T-helper 1 cell treated with Interleukin-12 subunit alpha and Interleukin-12 subunit beta and Interleukin-4 antibody, amounts not matched to agents 30 μg/mL and 1 μg/mL, for 36 hours (primary cell): Measurements from ENCODE around the gene PCCA.
"Not testable (repeated sequence)": the region's sequence is repeated elsewhere in the genome, so short reads cannot be mapped to it uniquely, and the experiment has no call there.

Experiments
- H3K27ac Mint-ChIP-seq: one replicate; pipeline ENCODE4 v1.8.0; 2021; ENCODE audit warnings: mild to moderate bottlenecking, mixed read lengths
- H3K27me3 Mint-ChIP-seq: one replicate; pipeline ENCODE4 v1.8.0; 2021; ENCODE audit warnings: low read depth, mixed read lengths
- H3K36me3 Mint-ChIP-seq: one replicate; pipeline ENCODE4 v1.8.0; 2021; ENCODE audit warnings: low read depth, mixed read lengths
- H3K4me1 Mint-ChIP-seq: one replicate; pipeline ENCODE4 v1.8.0; 2021; ENCODE audit warnings: low read depth, mixed read lengths
- H3K4me3 Mint-ChIP-seq: one replicate; pipeline ENCODE4 v1.8.0; 2021; ENCODE audit warnings: mild to moderate bottlenecking, moderate library complexity, mixed read lengths
- H3K9me3 Mint-ChIP-seq: one replicate; pipeline ENCODE4 v1.8.0; 2021; ENCODE audit warnings: mixed read lengths

The PCCA gene

DNA sequence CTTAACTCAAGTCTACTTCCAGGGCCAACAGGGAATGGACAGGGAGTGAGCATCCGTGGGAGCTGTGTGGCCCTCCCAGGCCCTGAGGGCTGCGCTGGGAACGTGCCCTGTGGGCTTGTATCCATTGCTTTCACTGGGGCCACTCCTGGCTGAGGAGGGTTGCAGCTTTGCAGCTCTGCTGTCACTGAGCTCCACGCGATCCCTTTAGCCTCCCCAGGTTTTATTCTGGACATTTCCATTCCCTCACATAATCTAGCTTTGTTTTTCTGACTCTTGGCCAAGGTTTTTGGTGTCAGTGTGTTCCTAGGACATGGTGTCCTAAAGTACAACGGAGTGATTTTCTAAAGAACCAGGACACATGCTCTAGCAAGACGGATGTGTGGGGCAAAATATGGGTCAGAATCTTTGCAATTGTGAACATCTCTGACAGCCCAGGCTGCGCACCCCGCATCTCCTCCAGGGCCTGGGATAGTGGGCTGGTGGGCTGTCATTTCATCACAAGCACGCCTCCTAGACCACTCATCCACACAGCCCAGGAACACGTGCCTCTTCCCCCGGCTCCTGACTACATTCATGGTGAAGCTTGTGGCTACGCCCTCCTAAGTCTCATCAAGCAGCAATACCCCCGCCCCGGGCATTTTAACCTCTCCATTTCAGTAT is 471.7 kb downstream of the PCCA start:
- H3K36me3 Mint-ChIP-seq = no peaks in the 10 kb centered on the region
- H3K27ac Mint-ChIP-seq = no peak overlapping the region
- peaks cover 2% of the 10 kb centered on the region for H3K4me1 Mint-ChIP-seq
- H3K27me3 Mint-ChIP-seq = peaks cover 3% of the 10 kb centered on the region
- no peaks in the 10 kb centered on the region for H3K9me3 Mint-ChIP-seq
- H3K4me3 Mint-ChIP-seq = no peak overlapping the region

DNA sequence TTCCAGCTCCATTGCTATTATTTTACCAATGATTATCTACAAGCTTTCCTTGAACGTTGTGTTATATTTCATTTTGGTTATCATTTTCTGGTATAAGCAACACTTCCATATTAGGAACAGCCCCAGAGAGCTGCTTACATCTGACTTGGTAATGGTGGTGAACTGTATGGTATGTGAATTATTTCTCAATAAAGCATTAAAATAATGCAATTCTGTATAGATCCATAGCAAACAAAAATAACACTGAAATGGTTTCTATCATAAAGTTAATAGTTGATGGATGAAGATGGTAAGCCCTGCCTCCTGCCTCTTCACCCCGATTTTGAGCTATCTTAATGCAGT is 472.2 kb downstream of the PCCA start:
- Mint-ChIP-seq H3K4me1 (peaks cover 2% of the 10 kb centered on the region), H3K4me3 (no peak overlapping the region), H3K27me3 (peaks cover 3% of the 10 kb centered on the region), H3K36me3 (no peaks in the 10 kb centered on the region), H3K27ac (no peak overlapping the region), H3K9me3 (no peaks in the 10 kb centered on the region)

- H3K27me3 Mint-ChIP-seq = peaks cover 3% of the 10 kb centered on the region
- H3K27ac Mint-ChIP-seq = no peak overlapping the region
- peaks cover 4% of the 10 kb centered on the region for H3K9me3 Mint-ChIP-seq
- no peaks in the 10 kb centered on the region for H3K36me3 Mint-ChIP-seq
- no peak overlapping the region for H3K4me3 Mint-ChIP-seq
- H3K4me1 Mint-ChIP-seq = peaks cover 2% of the 10 kb centered on the region
Observed at GRCh38 chr13:100561599-100562204, 472.8 kb downstream of the PCCA start.

GRCh38 chr13:100563779-100564178 is 474.9 kb downstream of the PCCA start:
- H3K27ac Mint-ChIP-seq = no peak overlapping the region
- peaks cover 2% of the 10 kb centered on the region for H3K4me1 Mint-ChIP-seq
- peaks cover 3% of the 10 kb centered on the region for H3K36me3 Mint-ChIP-seq
- no peak overlapping the region for H3K4me3 Mint-ChIP-seq
- H3K27me3 Mint-ChIP-seq = peaks cover under 1% of the 10 kb centered on the region
- peaks cover 7% of the 10 kb centered on the region for H3K9me3 Mint-ChIP-seq

- no peaks in the 10 kb centered on the region for H3K27me3 Mint-ChIP-seq
- no peak overlapping the region for H3K27ac Mint-ChIP-seq
- peaks cover 2% of the 10 kb centered on the region for H3K4me1 Mint-ChIP-seq
- H3K36me3 Mint-ChIP-seq = peaks cover 3% of the 10 kb centered on the region
- no peak overlapping the region for H3K4me3 Mint-ChIP-seq
- H3K9me3 Mint-ChIP-seq = peaks cover 7% of the 10 kb centered on the region
Observed at GRCh38 chr13:100564444-100565223, 475.7 kb downstream of the PCCA start.

DNA sequence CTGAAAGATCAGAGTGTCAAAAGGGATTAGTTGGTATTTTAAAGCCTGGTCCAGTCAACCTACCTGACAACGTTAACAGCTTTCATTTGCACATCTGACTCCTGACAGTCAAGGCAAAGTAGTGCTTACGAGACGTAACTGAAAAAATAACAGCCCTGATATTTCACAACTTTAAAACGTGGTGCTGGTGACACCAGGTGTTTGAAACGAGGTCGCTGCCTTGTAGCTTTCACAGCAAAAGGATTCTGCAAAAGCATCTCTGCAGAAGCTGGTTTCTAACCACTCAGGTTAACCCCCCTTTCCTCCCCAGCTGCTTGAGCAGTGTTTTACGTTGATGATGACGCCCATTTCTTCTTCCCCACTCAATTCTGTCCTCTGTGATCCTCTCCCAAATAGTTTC is 476.4 kb downstream of the PCCA start:
- H3K27me3 Mint-ChIP-seq = no peaks in the 10 kb centered on the region
- no peak overlapping the region for H3K4me3 Mint-ChIP-seq
- peaks cover 3% of the 10 kb centered on the region for H3K36me3 Mint-ChIP-seq
- H3K9me3 Mint-ChIP-seq = peaks cover 7% of the 10 kb centered on the region
- peaks cover 2% of the 10 kb centered on the region for H3K4me1 Mint-ChIP-seq
- no peak overlapping the region for H3K27ac Mint-ChIP-seq

GRCh38 chr13:100566543-100566942 is 477.6 kb downstream of the PCCA start:
- H3K4me3 Mint-ChIP-seq = no peak overlapping the region
- no peak overlapping the region for H3K27ac Mint-ChIP-seq
- H3K4me1 Mint-ChIP-seq = peaks cover 2% of the 10 kb centered on the region
- H3K36me3 Mint-ChIP-seq = peaks cover 3% of the 10 kb centered on the region
- no peaks in the 10 kb centered on the region for H3K27me3 Mint-ChIP-seq
- peaks cover 7% of the 10 kb centered on the region for H3K9me3 Mint-ChIP-seq

DNA sequence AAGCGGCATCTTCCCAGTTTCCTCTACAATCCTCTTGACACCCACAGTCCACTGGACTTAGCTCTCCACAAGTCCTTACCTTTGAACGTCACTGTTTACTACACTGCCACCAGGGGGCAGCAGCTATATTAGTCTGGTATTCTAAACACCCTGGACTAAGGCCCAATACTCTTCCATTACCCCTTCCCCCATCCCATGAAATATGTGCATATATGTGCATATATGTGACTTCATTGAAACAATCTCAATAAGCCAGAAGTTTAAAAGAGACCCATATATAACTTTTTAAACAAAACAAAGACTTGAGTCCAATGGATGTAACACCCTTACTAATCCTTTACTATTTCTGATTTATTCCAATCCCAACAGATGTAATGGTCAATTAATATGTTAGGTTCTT is 484.2 kb downstream of the PCCA start:
- Mint-ChIP-seq H3K27ac (no peak overlapping the region), H3K27me3 (no peaks in the 10 kb centered on the region), H3K9me3 (no peaks in the 10 kb centered on the region)

GRCh38 chr13:100577239-100577638 is 488.3 kb downstream of the PCCA start:
- not testable (repeated sequence) for H3K27ac Mint-ChIP-seq, H3K9me3 Mint-ChIP-seq, H3K4me3 Mint-ChIP-seq, H3K27me3 Mint-ChIP-seq
- H3K36me3 Mint-ChIP-seq = peaks cover 19% of the 10 kb centered on the region
- peaks cover 29% of the 10 kb centered on the region for H3K4me1 Mint-ChIP-seq

More for the DNA sequence above, 484.2 kb downstream of the PCCA start:
- H3K4me3 Mint-ChIP-seq = no peak overlapping the region
- peaks cover 17% of the 10 kb centered on the region for H3K4me1 Mint-ChIP-seq
- H3K36me3 Mint-ChIP-seq = peaks cover 8% of the 10 kb centered on the region
